HepG2 (cell line): ENCODE data around the gene NLRP2B. TPM values are rescaled to one million over a fixed set of nuclear protein-coding genes. Genes with fewer than 3 reads are reported as not detected.
A peak's percentile ranks its signal among the peaks of the same experiment; 100 is the strongest.
"Not testable (repeated sequence)": the region's sequence is repeated elsewhere in the genome, so short reads cannot be mapped to it uniquely, and the experiment has no call there.

Experiments
- ATAC-seq: fragments of 200-7000 bp; cut with Tn5 transposase; 3 replicates; pipeline ENCODE4 v1.9.1; 2020; ENCODE audit warnings: mild to moderate bottlenecking, moderate library complexity
- BruUV-seq: library from RNA; stranded (reverse); fragments of 400-500 nt; replicated peaks from 2 replicates; lab custom pipeline; 2021; lab: Mats Ljungman, UMichigan
- CTCF ChIA-PET: fragments of 300-600 bp; formaldehyde crosslinking; extraction: SDS; loops from one replicate; lab custom pipeline; 2021; ENCODE audit warnings: low total read pairs, inconsistent platforms, low intra/inter-chr PET ratio; lab: Yijun Ruan, JAX
- POLR2A ChIA-PET: fragments of 350-600 bp; sonication (Branson Sonifier 250); formaldehyde crosslinking; loops from one replicate; lab custom pipeline; 2020; ENCODE audit warnings: antibody characterized with exemption, inconsistent platforms; lab: Yijun Ruan, JAX
- DNase-seq: peaks from one replicate; pipeline ENCODE4 v3.0.0-alpha.2; 2015; ENCODE audit warnings: low spot score
- FAIRE-seq: peaks from 3 replicates; lab custom pipeline; 2011; peaks lifted over from hg19 to GRCh38; lab: Jason Lieb, UNC
- H2AFZ ChIP-seq: one replicate; pipeline ENCODE4 v1.6.1; 2011; ENCODE audit warnings: low read length, inconsistent platforms
- H3K27ac ChIP-seq: fragments of 300-600 bp; 3 replicates; pipeline ENCODE4 v1.8.0; 2011; ENCODE audit warnings: mixed run types, mild to moderate bottlenecking, mixed read lengths, low read length, inconsistent platforms; ENCODE audit not compliant: insufficient read depth; ENCODE audit errors: extremely low read length
- H3K27me3 ChIP-seq, 2 experiments: fragments of 200-600 bp in 1 of 2; 2 replicates in 1 of 2; 3 replicates in 1 of 2; pipeline versions ENCODE4 v1.6.0 to v1.8.0; 2011; ENCODE audit warnings: low read length in 2 of 2, mild to moderate bottlenecking in 2 of 2, moderate library complexity in 2 of 2, inconsistent platforms in 1 of 2; ENCODE audit not compliant: insufficient read depth in 2 of 2, control insufficient read depth in 1 of 2
- H3K36me3 ChIP-seq, 2 experiments: fragments of 200-600 bp in 1 of 2; replicated peaks in 1 of 2; 2 replicates in 1 of 2; 3 replicates in 1 of 2; pipeline versions ENCODE4 v1.5.1 to v1.8.0; 2011; ENCODE audit warnings: low read length in 2 of 2, inconsistent platforms in 1 of 2; ENCODE audit not compliant: insufficient read depth in 2 of 2, control insufficient read depth in 1 of 2
- H3K4me1 ChIP-seq: 2 replicates; pipeline ENCODE4 v1.5.1; 2012; ENCODE audit warnings: low read length, inconsistent platforms; ENCODE audit not compliant: insufficient read depth
- H3K4me2 ChIP-seq: 2 replicates; pipeline ENCODE4 v1.6.0; 2011; ENCODE audit warnings: low read depth, low read length, inconsistent platforms
- H3K4me3 ChIP-seq, 3 experiments: fragments of 200-600 bp in 1 of 3; sonication (generic), shearing (Covaris generic) in 1 of 3; replicated peaks in 1 of 3; 2 replicates each; pipeline ENCODE4 v1.5.1; 2011 to 2016; ENCODE audit warnings: low read length in 3 of 3, inconsistent platforms in 2 of 3, low read depth in 2 of 3, mild to moderate bottlenecking in 2 of 3, control low read depth in 1 of 3, mixed read lengths in 1 of 3; ENCODE audit not compliant: insufficient read depth in 1 of 3
- H3K79me2 ChIP-seq: one replicate; pipeline ENCODE4 v1.6.1; 2011; ENCODE audit warnings: low read length, inconsistent platforms; ENCODE audit not compliant: insufficient read depth
- H3K9ac ChIP-seq: 2 replicates; pipeline ENCODE4 v1.6.0; 2011; ENCODE audit warnings: mild to moderate bottlenecking, low read depth, low read length, inconsistent platforms; ENCODE audit not compliant: insufficient read depth
- H3K9me3 ChIP-seq: 2 replicates; pipeline ENCODE4 v1.5.1; 2012; ENCODE audit warnings: mild to moderate bottlenecking, low read length
- H4K20me1 ChIP-seq: 2 replicates; pipeline ENCODE4 v1.6.0; 2011; ENCODE audit warnings: inconsistent platforms, mild to moderate bottlenecking, low read length, moderate library complexity; ENCODE audit not compliant: insufficient read depth
- WGBS: methylation state at CpG from one replicate; pipeline ENCODE4 v1.1.6; 2017; ENCODE audit warnings: low lambda C conversion rate; 5-methylcytosine and 5-hydroxymethylcytosine counted together
- in situ Hi-C: cut with HindIII; loops from 2 replicates; pipeline ENCODE4 v1.10.0; 2017; ENCODE audit warnings: low pct_unique_long_range_greater_than_20kb; ENCODE audit not compliant: extremely low pct_ligation_motif_present
- intact Hi-C: fragments of 100-400 bp; cut with micrococcal nuclease; formaldehyde crosslinking; loops from one replicate; pipeline ENCODE4 v1.10.0; 2022; ENCODE audit not compliant: unreplicated experiment
- polyA plus RNA-seq, 8 experiments: library from polyadenylated mRNA; depleted of rRNA in 3 of 8; stranded (reverse) in 7 of 8; unstranded in 1 of 8; fragments of >200 nt; fragmentation: Illumina TruSeq in 4 of 8; extraction: Trizol in 4 of 8; gene quantifications; 2 replicates each; pipeline versions ENCODE4 v1.2.1 to v1.2.3, GENCODE V29; 2011 to 2016; ENCODE audit warnings: low read depth in 4 of 8, missing spikeins in 1 of 8, mixed read lengths in 1 of 8; ENCODE audit not compliant: insufficient read depth in 1 of 8
- total RNA-seq, 5 experiments: library from RNA; depleted of rRNA; stranded (reverse); fragments of >200 nt; fragmentation: Illumina TruSeq; extraction: Trizol; gene quantifications; 2 replicates each; pipeline ENCODE4 v1.2.3, GENCODE V29; 2016; ENCODE audit warnings: low read depth in 1 of 5
- TF ChIP-seq, protein P1 (sequence below): sonication (generic); formaldehyde crosslinking; IDR thresholded peaks from 2 replicates; pipeline ENCODE4 v1.4.0; 2020; ENCODE audit warnings: missing genetic modification reagents, borderline replicate concordance

NLRP2B gene
- total and polyA plus RNA-seq, 2 of the 13 experiments (the other 11 are each of a cell fraction or from before 2014, with no cell fraction given), result not detected

DNA sequence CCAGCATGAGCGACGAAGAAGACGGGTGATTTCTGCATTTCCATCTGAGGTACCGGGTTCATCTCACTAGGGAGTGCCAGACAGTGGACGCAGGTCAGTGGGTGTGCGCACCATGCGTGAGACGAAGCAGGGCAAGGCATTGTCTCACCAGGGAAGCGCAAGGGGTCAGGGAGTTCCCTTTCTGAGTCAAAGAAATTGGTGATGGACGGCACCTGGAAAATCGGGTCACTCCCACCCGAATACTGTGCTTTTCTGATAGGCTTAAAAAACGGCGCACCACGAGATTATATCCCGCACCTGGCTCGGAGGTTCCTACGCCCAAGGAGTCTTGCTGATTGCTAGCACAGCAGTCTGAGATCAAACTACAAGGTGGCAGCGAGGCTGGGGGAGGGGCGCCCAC lies 50.6 kb downstream of the NLRP2B start:
- DNase-seq, CTCF ChIA-PET, BruUV-seq, H3K36me3 ChIP-seq, POLR2A ChIA-PET, ATAC-seq, H3K9ac ChIP-seq, H4K20me1 ChIP-seq, FAIRE-seq, H3K9me3 ChIP-seq, intact Hi-C loops, H3K4me3 ChIP-seq, H3K27ac ChIP-seq, H3K4me1 ChIP-seq, H3K27me3 ChIP-seq, H3K79me2 ChIP-seq, in situ Hi-C loops, H3K4me2 ChIP-seq, H2AFZ ChIP-seq: not testable (repeated sequence)
- TF ChIP-seq, protein P1, sequence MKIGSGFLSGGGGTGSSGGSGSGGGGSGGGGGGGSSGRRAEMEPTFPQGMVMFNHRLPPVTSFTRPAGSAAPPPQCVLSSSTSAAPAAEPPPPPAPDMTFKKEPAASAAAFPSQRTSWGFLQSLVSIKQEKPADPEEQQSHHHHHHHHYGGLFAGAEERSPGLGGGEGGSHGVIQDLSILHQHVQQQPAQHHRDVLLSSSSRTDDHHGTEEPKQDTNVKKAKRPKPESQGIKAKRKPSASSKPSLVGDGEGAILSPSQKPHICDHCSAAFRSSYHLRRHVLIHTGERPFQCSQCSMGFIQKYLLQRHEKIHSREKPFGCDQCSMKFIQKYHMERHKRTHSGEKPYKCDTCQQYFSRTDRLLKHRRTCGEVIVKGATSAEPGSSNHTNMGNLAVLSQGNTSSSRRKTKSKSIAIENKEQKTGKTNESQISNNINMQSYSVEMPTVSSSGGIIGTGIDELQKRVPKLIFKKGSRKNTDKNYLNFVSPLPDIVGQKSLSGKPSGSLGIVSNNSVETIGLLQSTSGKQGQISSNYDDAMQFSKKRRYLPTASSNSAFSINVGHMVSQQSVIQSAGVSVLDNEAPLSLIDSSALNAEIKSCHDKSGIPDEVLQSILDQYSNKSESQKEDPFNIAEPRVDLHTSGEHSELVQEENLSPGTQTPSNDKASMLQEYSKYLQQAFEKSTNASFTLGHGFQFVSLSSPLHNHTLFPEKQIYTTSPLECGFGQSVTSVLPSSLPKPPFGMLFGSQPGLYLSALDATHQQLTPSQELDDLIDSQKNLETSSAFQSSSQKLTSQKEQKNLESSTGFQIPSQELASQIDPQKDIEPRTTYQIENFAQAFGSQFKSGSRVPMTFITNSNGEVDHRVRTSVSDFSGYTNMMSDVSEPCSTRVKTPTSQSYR (CRISPR knock-in tag), result peak; percentile 22; the same call in 1 of the 2 replicates
- WGBS, result 100% methylated on average over 9 of the region's 20 CpGs

Other genes with a start within 250 kb of the NLRP2B start
- gene ZXDB, start 88.2 kb downstream of the NLRP2B start, total RNA-seq (2016; rRNA removed; fragmentation: Illumina TruSeq; extraction: Trizol), result 4.5 and 6.8 TPM in 2 replicates
- gene ZXDB, start 88.2 kb downstream of the NLRP2B start, polyA plus RNA-seq (2011; rRNA removed), result 7.5 and 9.0 TPM in 2 replicates
- gene ZXDA, start 230.2 kb upstream of the NLRP2B start, total RNA-seq (2016; rRNA removed; fragmentation: Illumina TruSeq; extraction: Trizol), result not detected in 2 replicates
- gene ZXDA, start 230.2 kb upstream of the NLRP2B start, polyA plus RNA-seq (2011; rRNA removed), result not detected in 2 replicates